Neural cell (in vitro differentiated cells): ENCODE results near the gene LIPK. TPM values are rescaled to one million over a fixed set of nuclear protein-coding genes. Genes with fewer than 3 reads are reported as not detected.

Experiments used
- H2AFZ ChIP-seq: fragments of 200-600, 300-800 bp; sonication (generic), shearing (Covaris generic); 2 replicates; pipeline ENCODE4 v1.6.0; 2014; ENCODE audit warnings: low read depth, mild to moderate bottlenecking, antibody characterized with exemption, low read length, moderate library complexity
- H3F3A ChIP-seq: fragments of 200-600 bp; shearing (Covaris generic); 2 replicates; pipeline ENCODE4 v1.6.1; 2016; ENCODE audit warnings: mild to moderate bottlenecking, moderate library complexity, mixed read lengths, antibody characterized with exemption, low read length; ENCODE audit not compliant: insufficient read depth, poor library complexity, severe bottlenecking
- H3K27ac ChIP-seq: fragments of 200-600, 300-800 bp; sonication (generic), shearing (Covaris generic); 2 replicates; pipeline ENCODE4 v1.5.1; 2014; ENCODE audit warnings: mild to moderate bottlenecking, low read length, moderate library complexity
- H3K27me3 ChIP-seq: fragments of 300-800, 200-600 bp; sonication (generic), shearing (Covaris generic); 2 replicates; pipeline ENCODE4 v1.6.0; 2014; ENCODE audit warnings: mild to moderate bottlenecking, low read depth, low read length, moderate library complexity; ENCODE audit not compliant: insufficient read depth
- H3K36me3 ChIP-seq: fragments of 300-800, 200-600 bp; sonication (generic), shearing (Covaris generic); 2 replicates; pipeline ENCODE4 v1.5.1; 2014; ENCODE audit warnings: mild to moderate bottlenecking, antibody characterized with exemption, low read length, moderate library complexity; ENCODE audit not compliant: insufficient read depth
- H3K4me2 ChIP-seq: fragments of 300-800, 200-600 bp; sonication (generic), shearing (Covaris generic); 2 replicates; pipeline ENCODE4 v1.6.0; 2014; ENCODE audit warnings: mild to moderate bottlenecking, low read length
- H3K4me3 ChIP-seq: fragments of 300-800, 200-600 bp; sonication (generic), shearing (Covaris generic); 2 replicates; pipeline ENCODE4 v1.5.1; 2014; ENCODE audit warnings: mild to moderate bottlenecking, low read length, moderate library complexity
- H3K79me2 ChIP-seq: fragments of 200-600 bp; shearing (Covaris generic); replicated peaks from 2 replicates; pipeline ENCODE4 v1.6.0; 2014; ENCODE audit warnings: mild to moderate bottlenecking, low read length, moderate library complexity; ENCODE audit not compliant: insufficient read depth
- H3K9ac ChIP-seq: fragments of 300-800, 200-600 bp; sonication (generic), shearing (Covaris generic); 2 replicates; pipeline ENCODE4 v1.6.1; 2016; ENCODE audit warnings: mild to moderate bottlenecking, low read length, mixed read lengths
- H3K9me2 ChIP-seq: fragments of 200-600 bp; shearing (Covaris generic); 2 replicates; pipeline ENCODE4 v1.6.1; 2016; ENCODE audit warnings: mild to moderate bottlenecking, low read length, mixed read lengths; ENCODE audit not compliant: insufficient read depth
- H3K9me3 ChIP-seq: fragments of 200-600, 300-800 bp; sonication (generic), shearing (Covaris generic); 2 replicates; pipeline ENCODE4 v1.6.1; 2016; ENCODE audit warnings: mild to moderate bottlenecking, mixed run types, low read length, moderate library complexity, mixed read lengths
- H4K20me1 ChIP-seq: fragments of 200-600 bp; shearing (Covaris generic); 2 replicates; pipeline ENCODE4 v1.6.1; 2016; ENCODE audit warnings: mild to moderate bottlenecking, mixed run types; ENCODE audit not compliant: insufficient read depth
- CTCF ChIP-seq: fragments of 450-650 bp; IDR thresholded peaks from 2 replicates; pipeline ENCODE4 v1.5.1; 2014; ENCODE audit warnings: antibody characterized with exemption, mild to moderate bottlenecking, moderate library complexity; ENCODE audit not compliant: poor library complexity, severe bottlenecking
- EP300 ChIP-seq: fragments of 450-650 bp; conservative IDR thresholded peaks from 2 replicates; pipeline ENCODE4 v1.6.1; 2014; ENCODE audit warnings: antibody characterized with exemption, mild to moderate bottlenecking, moderate library complexity; ENCODE audit not compliant: poor library complexity, severe bottlenecking
- EZH2 ChIP-seq: fragments of 200-600, 300-800 bp; shearing (Covaris generic), sonication (generic); IDR thresholded peaks from 2 replicates; pipeline ENCODE4 v1.6.1; 2014; ENCODE audit warnings: antibody characterized with exemption, low read length, borderline replicate concordance, mild to moderate bottlenecking; ENCODE audit not compliant: insufficient read depth, poor library complexity, severe bottlenecking
- MXI1 ChIP-seq: fragments of 450-650 bp; conservative IDR thresholded peaks from 2 replicates; pipeline ENCODE4 v1.6.1; 2014; ENCODE audit warnings: antibody characterized with exemption, mild to moderate bottlenecking; ENCODE audit not compliant: poor library complexity, severe bottlenecking
- POLR2AphosphoS5 ChIP-seq: IDR thresholded peaks from 2 replicates; pipeline ENCODE4 v1.6.1; 2012
- RAD21 ChIP-seq: fragments of 450-650 bp; conservative IDR thresholded peaks from 2 replicates; pipeline ENCODE4 v1.6.1; 2014; ENCODE audit warnings: antibody characterized with exemption, mild to moderate bottlenecking, moderate library complexity
- REST ChIP-seq: IDR thresholded peaks from 2 replicates; pipeline ENCODE4 v1.6.1; 2012; ENCODE audit warnings: borderline replicate concordance
- SMC3 ChIP-seq: fragments of 450-650 bp; conservative IDR thresholded peaks from 2 replicates; pipeline ENCODE4 v1.6.1; 2014; ENCODE audit warnings: antibody characterized with exemption, mild to moderate bottlenecking, moderate library complexity; ENCODE audit not compliant: poor library complexity
- TAF1 ChIP-seq: IDR thresholded peaks from 2 replicates; pipeline ENCODE4 v1.6.1; 2012; ENCODE audit warnings: low read depth
- polyA plus RNA-seq: library from polyadenylated mRNA; depleted of rRNA; stranded (reverse); fragments of >200 nt; gene quantifications from 2 replicates; pipeline ENCODE4 v1.2.3, GENCODE V29; 2014

LIPK gene
- polyA plus RNA-seq, 1 donor from 2014 or later, result not detected

- no peaks in the 10 kb centered on the region for H3K9me2 ChIP-seq
- no peaks in the 10 kb centered on the region for H3K9me3 ChIP-seq
- no peak overlapping the region for H3K4me2 ChIP-seq
- H3K79me2 ChIP-seq, result no peaks in the 10 kb centered on the region
- no peaks in the 10 kb centered on the region for H3K27me3 ChIP-seq
- no peak overlapping the region for H3K27ac ChIP-seq
- TF ChIP-seq CTCF (no peak), TAF1 (no peak), EZH2 (no peak), POLR2AphosphoS5 (no peak), MXI1 (no peak), SMC3 (no peak), REST (no peak), EP300 (no peak), RAD21 (no peak)
- H3F3A ChIP-seq, result no peaks in the 10 kb centered on the region
- H2AFZ ChIP-seq, result no peak overlapping the region
- H3K4me3 ChIP-seq, result no peak overlapping the region
- H3K9ac ChIP-seq, result no peak overlapping the region
- no peaks in the 10 kb centered on the region for H3K36me3 ChIP-seq
- H4K20me1 ChIP-seq, result no peaks in the 10 kb centered on the region
These were observed 48.2 kb downstream of the LIPK start for GRCh38 chr10:88754287-88754686.

- Histone ChIP-seq H2AFZ (no peak overlapping the region), H3K4me2 (no peak overlapping the region), H3K9me2 (no peaks in the 10 kb centered on the region)
These were observed 49.7 kb downstream of the LIPK start for GRCh38 chr10:88755753-88756152.

More at GRCh38 chr10:88755753-88756152, 49.7 kb downstream of the LIPK start:
- Histone ChIP-seq H3F3A (no peaks in the 10 kb centered on the region), H3K79me2 (no peaks in the 10 kb centered on the region), H3K9ac (no peak overlapping the region), H3K9me3 (no peaks in the 10 kb centered on the region), H3K36me3 (no peaks in the 10 kb centered on the region), H3K27ac (no peak overlapping the region), H3K4me3 (no peak overlapping the region), H3K27me3 (no peaks in the 10 kb centered on the region), H4K20me1 (no peaks in the 10 kb centered on the region)
- no peak for TF ChIP-seq SMC3
- no peak for TF ChIP-seq TAF1
- TF ChIP-seq POLR2AphosphoS5, result no peak
- TF ChIP-seq EZH2, result no peak
- no peak for TF ChIP-seq RAD21
- no peak for TF ChIP-seq REST
- no peak for TF ChIP-seq MXI1
- no peak for TF ChIP-seq EP300
- no peak for TF ChIP-seq CTCF
